Mesenchymal stem cell (in vitro differentiated cells and primary cell): ENCODE data around the gene CPNE8.

Experiments used
- DNase-seq: peaks from one replicate; pipeline ENCODE4 v3.0.0-alpha.2; 2013
- H2AFZ ChIP-seq: one replicate; pipeline ENCODE4 v1.6.1; 2013; ENCODE audit warnings: low read depth, mild to moderate bottlenecking, control low read depth, inconsistent platforms, low read length, moderate library complexity
- H2AK5ac ChIP-seq: 2 replicates; pipeline ENCODE4 v1.6.1; 2013; ENCODE audit warnings: low read length, moderate library complexity, mild to moderate bottlenecking, inconsistent platforms; ENCODE audit not compliant: severe bottlenecking
- H2BK120ac ChIP-seq: one replicate; pipeline ENCODE4 v1.6.1; 2013; ENCODE audit warnings: low read depth, mild to moderate bottlenecking, inconsistent platforms, low read length, moderate library complexity
- H2BK12ac ChIP-seq, 2 experiments: one replicate each; pipeline ENCODE4 v1.6.1; 2013; ENCODE audit warnings: inconsistent platforms in 2 of 2, low read length in 2 of 2, mild to moderate bottlenecking in 2 of 2, moderate library complexity in 2 of 2, control low read depth in 1 of 2
- H2BK15ac ChIP-seq: one replicate; pipeline ENCODE4 v1.6.1; 2013; ENCODE audit warnings: mild to moderate bottlenecking, low read depth, inconsistent platforms; ENCODE audit not compliant: poor library complexity, severe bottlenecking
- H2BK5ac ChIP-seq: 2 replicates; pipeline ENCODE4 v1.6.1; 2013; ENCODE audit warnings: low read depth, mild to moderate bottlenecking, low read length, control low read depth, inconsistent platforms; ENCODE audit not compliant: poor library complexity, severe bottlenecking
- H3K14ac ChIP-seq, 2 experiments: one replicate each; pipeline ENCODE4 v1.6.1; 2013; ENCODE audit warnings: inconsistent platforms in 2 of 2, low read length in 2 of 2, control low read depth in 1 of 2, mild to moderate bottlenecking in 1 of 2, moderate library complexity in 1 of 2
- H3K18ac ChIP-seq, 2 experiments: one replicate each; pipeline ENCODE4 v1.6.1; 2013; ENCODE audit warnings: inconsistent platforms in 2 of 2, low read length in 2 of 2, control low read depth in 1 of 2, low read depth in 1 of 2, mild to moderate bottlenecking in 1 of 2
- H3K23ac ChIP-seq, 2 experiments: one replicate each; pipeline ENCODE4 v1.6.1; 2013; ENCODE audit warnings: inconsistent platforms in 2 of 2, low read length in 2 of 2, mild to moderate bottlenecking in 2 of 2, moderate library complexity in 2 of 2, control low read depth in 1 of 2
- H3K27ac ChIP-seq: 2 replicates; pipeline ENCODE4 v1.5.1; 2013; ENCODE audit warnings: mild to moderate bottlenecking, moderate library complexity, low read length, control low read depth, inconsistent platforms; ENCODE audit not compliant: poor library complexity, severe bottlenecking
- H3K27me3 ChIP-seq, 2 experiments: 2 replicates each; pipeline versions ENCODE4 v1.6.1 to v1.7.0; 2013; ENCODE audit warnings: low read length in 2 of 2, mild to moderate bottlenecking in 2 of 2, moderate library complexity in 2 of 2, control low read depth in 1 of 2, inconsistent platforms in 1 of 2; ENCODE audit not compliant: control insufficient read depth in 1 of 2, insufficient read depth in 1 of 2
- H3K36me3 ChIP-seq, 2 experiments: 2 replicates each; pipeline versions ENCODE4 v1.6.1 to v1.7.0; 2013; ENCODE audit warnings: low read length in 2 of 2, control low read depth in 1 of 2, inconsistent platforms in 1 of 2, low read depth in 1 of 2, mild to moderate bottlenecking in 1 of 2; ENCODE audit not compliant: insufficient read depth in 2 of 2, control insufficient read depth in 1 of 2
- H3K4ac ChIP-seq, 2 experiments: one replicate each; pipeline ENCODE4 v1.6.1; 2013; ENCODE audit warnings: inconsistent platforms in 2 of 2, low read length in 2 of 2, mild to moderate bottlenecking in 2 of 2, moderate library complexity in 2 of 2, control low read depth in 1 of 2, low read depth in 1 of 2
- H3K4me1 ChIP-seq: 2 replicates; pipeline ENCODE4 v1.6.1; 2013; ENCODE audit warnings: low read depth, low read length, control low read depth; ENCODE audit not compliant: control insufficient read depth, insufficient read depth
- H3K4me2 ChIP-seq: 2 replicates; pipeline ENCODE4 v1.6.1; 2013; ENCODE audit warnings: low read length, mild to moderate bottlenecking, inconsistent platforms; ENCODE audit not compliant: poor library complexity, severe bottlenecking
- H3K4me3 ChIP-seq, 2 experiments: 2 replicates each; pipeline versions ENCODE4 v1.5.1 to v1.7.0; 2013; ENCODE audit warnings: low read length in 2 of 2, mild to moderate bottlenecking in 2 of 2, control low read depth in 1 of 2, low read depth in 1 of 2; ENCODE audit not compliant: insufficient read depth in 1 of 2
- H3K79me1 ChIP-seq: replicated peaks from 2 replicates; pipeline ENCODE4 v1.6.1; 2013; ENCODE audit warnings: mild to moderate bottlenecking, control low read depth, low read length, inconsistent platforms; ENCODE audit not compliant: poor library complexity, severe bottlenecking
- H3K9ac ChIP-seq: 2 replicates; pipeline ENCODE4 v1.7.0; 2013; ENCODE audit warnings: mild to moderate bottlenecking, low read length, moderate library complexity
- H3K9me3 ChIP-seq: 2 replicates; pipeline ENCODE4 v1.7.0; 2013; ENCODE audit warnings: mild to moderate bottlenecking, low read length; ENCODE audit not compliant: control insufficient read depth
- H4K8ac ChIP-seq: one replicate; pipeline ENCODE4 v1.6.1; 2013; ENCODE audit warnings: inconsistent platforms, mild to moderate bottlenecking, low read length, moderate library complexity
- H4K91ac ChIP-seq: one replicate; pipeline ENCODE4 v1.6.1; 2013; ENCODE audit warnings: mild to moderate bottlenecking, low read length, inconsistent platforms
- WGBS: methylation state at CpG from one replicate; pipeline ENCODE4 v1.1.7; 2013; ENCODE audit warnings: mixed read lengths; 5-methylcytosine and 5-hydroxymethylcytosine counted together

The CPNE8 gene

GRCh38 chr12:38697289-38697688 lies 208.1 kb downstream of the CPNE8 start:
- H2BK15ac ChIP-seq = no peak overlapping the region
- peaks cover 0 to 5% of the 10 kb centered on the region in 2 experiments for H3K36me3 ChIP-seq
- H3K9me3 ChIP-seq = no peaks in the 10 kb centered on the region
- no peak overlapping the region for H3K23ac ChIP-seq
- H2AK5ac ChIP-seq = no peak overlapping the region
- no peak overlapping the region for H2BK120ac ChIP-seq
- H2AFZ ChIP-seq = no peak overlapping the region
- H4K8ac ChIP-seq = no peak overlapping the region
- no peak overlapping the region for H3K4me3 ChIP-seq
- no peaks in the 10 kb centered on the region for H3K4me1 ChIP-seq
- no peak overlapping the region for H3K4me2 ChIP-seq
- H3K27me3 ChIP-seq = no peaks in the 10 kb centered on the region
- no peak overlapping the region for H3K9ac ChIP-seq
- no peak overlapping the region for H3K4ac ChIP-seq
- no peak overlapping the region for H2BK12ac ChIP-seq
- H3K27ac ChIP-seq = no peak overlapping the region
- H2BK5ac ChIP-seq = no peak overlapping the region
- H3K79me1 ChIP-seq = no peaks in the 10 kb centered on the region
- no peak overlapping the region for H3K14ac ChIP-seq
- WGBS = 100% methylated on average over 1 of the region's 1 CpG
- H4K91ac ChIP-seq = no peak overlapping the region
- DNase-seq = no peak
- no peak overlapping the region for H3K18ac ChIP-seq

GRCh38 chr12:38695057-38695456 lies 210.3 kb downstream of the CPNE8 start:
- WGBS = 82% methylated on average over 3 of the region's 3 CpGs
- Histone ChIP-seq H3K9me3 (no peaks in the 10 kb centered on the region), H3K4ac (no peak overlapping the region), H4K8ac (no peak overlapping the region), H3K4me1 (no peaks in the 10 kb centered on the region), H3K23ac (no peak overlapping the region), H3K36me3 (no peaks in the 10 kb centered on the region), H3K14ac (no peak overlapping the region), H3K9ac (no peak overlapping the region), H2BK12ac (no peak overlapping the region), H3K4me3 (no peak overlapping the region), H3K27me3 (no peaks in the 10 kb centered on the region), H2AFZ (no peak overlapping the region), H3K4me2 (no peak overlapping the region), H2BK120ac (no peak overlapping the region), H2BK5ac (no peak overlapping the region), H3K79me1 (no peaks in the 10 kb centered on the region), H2BK15ac (no peak overlapping the region), H4K91ac (no peak overlapping the region), H3K18ac (no peak overlapping the region), H3K27ac (no peak overlapping the region), H2AK5ac (no peak overlapping the region)
- DNase-seq = no peak

GRCh38 chr12:38691164-38691563 lies 214.2 kb downstream of the CPNE8 start:
- no peak overlapping the region for H3K9ac ChIP-seq
- H3K27me3 ChIP-seq = no peaks in the 10 kb centered on the region
- H3K23ac ChIP-seq = no peak overlapping the region
- no peak overlapping the region for H3K27ac ChIP-seq
- H3K9me3 ChIP-seq = no peaks in the 10 kb centered on the region
- no peak overlapping the region for H3K4me3 ChIP-seq
- H2AK5ac ChIP-seq = no peak overlapping the region
- no peak overlapping the region for H2BK5ac ChIP-seq
- no peaks in the 10 kb centered on the region for H3K4me1 ChIP-seq
- 71% methylated on average over 1 of the region's 2 CpGs for WGBS
- H3K4me2 ChIP-seq = no peak overlapping the region
- H2BK120ac ChIP-seq = no peak overlapping the region
- H3K14ac ChIP-seq = no peak overlapping the region
- H4K8ac ChIP-seq = no peak overlapping the region
- no peaks in the 10 kb centered on the region for H3K79me1 ChIP-seq
- no peak overlapping the region for H2AFZ ChIP-seq
- no peak overlapping the region for H3K18ac ChIP-seq
- peaks cover 2 to 6% of the 10 kb centered on the region in 2 experiments for H3K36me3 ChIP-seq
- H2BK12ac ChIP-seq = no peak overlapping the region
- no peak overlapping the region for H4K91ac ChIP-seq
- H2BK15ac ChIP-seq = no peak overlapping the region
- no peak for DNase-seq
- no peak overlapping the region for H3K4ac ChIP-seq

- no peak overlapping the region for H3K27ac ChIP-seq
- peaks cover 2 to 9% of the 10 kb centered on the region in 2 experiments for H3K36me3 ChIP-seq
- DNase-seq = no peak
- no peaks in the 10 kb centered on the region for H3K9me3 ChIP-seq
- H2AFZ ChIP-seq = no peak overlapping the region
- H3K9ac ChIP-seq = peak overlapping the region; percentile 43
- H3K23ac ChIP-seq = no peak overlapping the region
- H3K4me2 ChIP-seq = no peak overlapping the region
- no peak overlapping the region for H2BK5ac ChIP-seq
- no peak overlapping the region for H3K14ac ChIP-seq
- H2BK15ac ChIP-seq = no peak overlapping the region
- no peak overlapping the region for H2AK5ac ChIP-seq
- H2BK12ac ChIP-seq = no peak overlapping the region
- no peaks in the 10 kb centered on the region for H3K27me3 ChIP-seq
- H2BK120ac ChIP-seq = no peak overlapping the region
- H3K4ac ChIP-seq = no peak overlapping the region
- H3K79me1 ChIP-seq = no peaks in the 10 kb centered on the region
- no peak overlapping the region for H4K91ac ChIP-seq
- H3K18ac ChIP-seq = no peak overlapping the region
- H3K4me3 ChIP-seq = no peak overlapping the region
- H4K8ac ChIP-seq = no peak overlapping the region
- H3K4me1 ChIP-seq = no peaks in the 10 kb centered on the region
These were observed 214.7 kb downstream of the CPNE8 start for GRCh38 chr12:38690646-38691045.
